A172 (cell line): ENCODE results near the gene LARGE2. TPM values are rescaled to one million over a fixed set of nuclear protein-coding genes. Genes with fewer than 3 reads are reported as not detected.
A peak's percentile ranks its signal among the peaks of the same experiment; 100 is the strongest.

Experiments used
- DNase-seq: peaks from one replicate; pipeline ENCODE4 v3.0.0-alpha.2; 2015; ENCODE audit warnings: low spot score
- total RNA-seq: library from RNA; depleted of rRNA; stranded (reverse); fragments of >200 nt; shearing (Covaris generic); gene quantifications from 2 replicates; pipeline ENCODE4 v1.2.3, GENCODE V29; 2014; rRNA removed

The LARGE2 gene
- total RNA-seq, result not detected in 2 replicates

DNA sequence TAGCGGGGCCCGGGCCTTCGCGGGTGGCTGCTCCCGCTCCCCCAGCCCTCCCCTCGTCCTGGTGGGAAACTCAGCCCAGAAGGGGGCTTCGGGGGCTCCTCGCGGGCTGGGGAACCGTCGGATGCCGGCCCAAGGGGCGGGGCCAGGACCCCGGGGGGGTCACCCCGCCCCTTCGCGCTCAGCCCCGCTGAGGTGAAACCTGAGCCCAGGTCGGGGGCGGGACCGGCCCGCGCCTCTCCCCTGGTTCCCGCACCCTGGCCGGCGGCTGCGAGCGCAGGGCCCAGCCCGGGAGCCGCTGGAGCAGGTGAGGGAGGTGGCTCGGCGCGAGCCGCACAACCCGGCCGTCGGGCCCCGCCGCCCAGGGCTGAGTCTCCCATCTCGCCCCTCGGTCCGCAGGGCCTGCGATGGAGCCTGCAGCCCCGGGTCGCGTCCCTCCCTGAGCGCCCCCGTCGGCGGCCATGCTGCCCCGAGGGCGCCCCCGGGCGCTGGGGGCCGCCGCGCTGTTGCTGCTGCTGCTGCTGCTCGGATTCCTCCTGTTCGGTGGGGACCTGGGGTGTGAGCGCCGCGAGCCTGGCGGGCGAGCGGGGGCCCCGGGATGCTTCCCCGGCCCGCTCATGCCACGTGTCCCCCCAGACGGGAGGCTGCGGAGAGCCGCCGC lies at the start of gene LARGE2:
Gene LARGE2 (plus strand): TSS at position 232 of the 658 bp plus-strand sequence. CDS start 227 bp downstream, at position 459.
- DNase-seq, result no peak

DNA sequence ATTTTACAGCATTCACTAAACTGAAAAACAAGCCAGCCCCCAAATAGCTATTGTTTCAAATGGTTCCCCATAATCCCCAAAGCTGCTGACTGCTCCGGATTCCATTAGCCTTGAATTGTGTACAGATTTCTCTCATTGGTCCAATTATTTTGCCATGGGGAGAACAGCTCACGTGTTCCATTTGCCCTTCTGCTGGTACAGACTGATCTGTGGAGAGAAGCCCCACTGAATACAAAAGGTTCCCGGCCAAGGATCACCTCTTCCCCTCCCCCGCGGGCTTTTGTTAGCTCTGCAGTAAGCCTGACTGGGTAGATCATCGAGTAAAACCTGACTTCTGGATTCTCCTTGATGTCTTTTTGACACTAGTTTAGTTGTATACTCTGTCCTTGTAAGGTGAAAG lies 46.1 kb upstream of the LARGE2 start:
- DNase-seq, result no peak

DNA sequence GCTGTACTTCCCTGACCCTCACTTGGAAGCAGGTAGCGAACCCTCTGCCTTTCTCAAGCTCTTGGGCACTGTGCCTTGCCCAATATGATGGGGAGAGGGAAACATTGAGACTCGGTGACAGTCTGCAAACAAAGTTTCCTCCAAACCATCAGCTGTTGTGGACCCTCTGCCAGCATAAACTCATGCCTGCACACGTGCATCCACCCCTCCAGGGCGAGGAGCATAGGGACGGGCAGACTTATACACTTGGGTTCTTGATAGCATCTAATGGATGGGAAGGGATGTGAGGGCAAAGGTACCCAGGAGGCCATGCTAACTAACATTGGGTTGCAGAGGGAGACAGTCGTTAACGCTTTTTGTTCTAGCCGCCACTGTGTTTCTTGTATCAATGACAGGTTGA lies 45.2 kb upstream of the LARGE2 start:
- DNase-seq, result no peak

DNA sequence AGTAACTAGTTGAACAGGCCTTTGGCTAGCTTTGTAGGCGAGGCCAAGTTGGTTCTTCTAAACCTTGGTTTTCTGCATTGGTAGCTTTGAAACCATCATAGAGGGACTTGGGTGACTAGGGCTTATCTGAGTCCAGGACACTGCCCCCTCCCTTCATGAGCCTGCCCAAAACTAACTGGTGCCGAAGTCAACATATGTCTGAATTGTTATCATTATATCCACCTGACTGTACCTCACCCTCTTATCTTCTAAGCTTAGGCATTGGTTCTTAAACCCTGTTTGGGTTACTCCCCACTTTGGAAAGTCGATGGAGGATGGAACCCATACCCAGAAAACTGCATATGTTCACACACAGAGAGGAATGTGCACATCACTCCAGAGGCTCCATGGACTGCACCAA lies 44.6 kb upstream of the LARGE2 start:
- no peak for DNase-seq

DNA sequence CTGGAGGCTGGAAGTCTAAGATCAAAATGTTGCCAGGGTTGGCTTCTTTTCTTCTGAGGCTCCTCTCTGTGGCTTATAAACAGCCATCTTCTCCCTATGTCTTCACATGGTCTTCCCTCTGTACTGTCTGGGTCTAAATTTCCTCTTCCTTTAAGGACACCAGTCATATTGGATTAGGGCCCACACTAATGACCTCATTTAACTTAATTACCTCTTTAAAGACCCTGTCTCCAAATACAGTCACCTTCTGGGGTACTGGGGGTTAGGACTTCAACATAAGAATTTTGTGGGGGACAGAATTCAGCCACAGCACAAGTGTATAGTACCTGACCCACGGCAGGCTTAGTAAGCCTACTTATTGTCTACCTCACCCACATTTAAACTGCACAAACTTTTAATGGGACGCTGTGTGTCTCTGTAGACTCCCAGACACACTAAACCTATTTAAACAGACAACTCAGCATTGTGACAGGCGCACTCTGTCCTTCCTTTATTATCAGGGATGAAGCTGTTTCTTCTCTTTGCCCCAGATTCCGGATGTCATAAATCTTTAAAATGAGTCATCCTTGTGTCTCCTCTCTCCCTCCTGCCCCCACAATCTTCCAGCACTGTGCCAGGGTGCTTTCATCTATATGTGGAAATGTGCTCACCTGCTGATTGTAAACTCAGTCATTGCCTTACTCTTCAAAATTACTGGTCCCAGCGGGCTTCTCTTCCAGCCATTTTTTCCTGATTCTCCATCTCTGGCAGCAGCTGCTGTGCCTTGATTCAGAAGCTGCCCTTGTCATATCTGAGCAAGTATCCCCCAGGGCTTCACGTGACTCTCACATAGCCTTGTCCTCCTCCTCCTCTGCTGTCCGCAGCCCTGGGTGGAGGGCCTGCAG lies 42.4 kb upstream of the LARGE2 start:
- peak; percentile 96 for DNase-seq

DNA sequence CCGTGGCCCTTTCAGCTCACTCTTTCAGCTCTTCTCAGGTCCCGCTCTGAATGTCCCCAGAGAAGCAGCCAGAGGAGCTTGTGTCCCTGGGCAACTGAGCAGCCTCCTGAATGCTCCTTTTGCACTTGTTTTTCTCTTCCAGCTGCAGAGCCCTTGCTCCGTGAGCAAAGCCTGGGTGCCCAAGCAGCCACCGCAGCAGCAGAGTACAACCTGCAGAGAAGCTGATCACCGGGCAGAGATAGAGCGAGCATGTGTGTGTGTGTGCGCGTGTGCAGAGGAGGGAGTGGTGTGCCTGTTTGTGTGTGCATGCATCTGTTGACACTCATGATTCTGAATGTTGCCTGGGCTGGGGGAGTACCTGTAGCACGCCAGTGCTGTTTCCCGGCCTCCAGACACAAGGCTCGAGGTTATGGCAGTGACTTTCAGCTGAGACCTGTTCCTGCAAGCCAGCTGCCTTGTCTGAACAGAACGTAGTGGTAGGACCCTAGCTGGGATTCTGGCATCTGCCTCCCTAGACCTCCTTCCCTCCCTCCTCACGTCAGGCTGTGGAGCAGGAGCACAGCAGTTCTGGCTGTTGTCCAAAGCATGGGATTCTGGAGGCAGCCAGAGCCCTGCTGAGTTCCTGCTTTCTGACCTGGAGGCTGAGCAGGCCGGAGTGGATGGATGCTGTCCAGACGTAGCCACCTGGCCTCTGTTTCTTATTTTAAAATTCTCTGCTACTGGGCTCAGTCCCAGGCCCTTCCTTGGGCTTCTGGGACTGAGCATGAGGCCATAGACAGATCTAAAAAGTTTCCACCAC lies 41.5 kb upstream of the LARGE2 start:
- no peak for DNase-seq

DNA sequence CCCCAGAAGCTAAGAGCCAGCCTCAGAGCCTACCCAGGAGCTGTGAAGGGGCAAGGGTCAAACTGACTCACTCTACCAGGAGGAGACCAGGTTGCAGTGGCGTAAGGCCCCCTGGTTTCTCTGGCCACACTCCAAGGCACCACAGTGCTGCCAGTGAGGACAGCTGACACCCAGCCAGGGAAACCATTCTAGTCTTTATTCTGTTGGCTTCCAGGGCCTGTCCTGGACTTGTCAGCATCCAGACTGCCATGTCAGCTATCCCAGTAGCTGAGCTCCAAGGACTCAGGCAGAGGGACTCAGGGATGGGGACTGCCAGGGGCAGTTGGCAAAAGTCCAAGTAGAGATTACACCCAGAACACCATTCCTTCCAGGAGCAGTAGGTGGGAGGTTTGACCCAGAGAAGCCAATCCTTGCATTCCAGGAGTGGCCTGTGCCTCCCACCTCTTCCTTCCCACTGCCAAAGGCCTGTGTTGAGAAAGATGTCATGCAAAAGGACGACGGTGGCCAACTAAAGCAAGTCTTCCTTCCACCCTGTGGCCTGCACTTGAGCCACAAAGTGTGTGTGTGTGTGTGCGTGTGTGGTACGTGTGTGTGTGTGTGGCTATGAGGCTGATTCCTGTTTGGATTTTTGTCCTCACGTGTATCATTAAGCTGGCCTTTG lies 40.6 kb upstream of the LARGE2 start:
- DNase-seq, result no peak

DNA sequence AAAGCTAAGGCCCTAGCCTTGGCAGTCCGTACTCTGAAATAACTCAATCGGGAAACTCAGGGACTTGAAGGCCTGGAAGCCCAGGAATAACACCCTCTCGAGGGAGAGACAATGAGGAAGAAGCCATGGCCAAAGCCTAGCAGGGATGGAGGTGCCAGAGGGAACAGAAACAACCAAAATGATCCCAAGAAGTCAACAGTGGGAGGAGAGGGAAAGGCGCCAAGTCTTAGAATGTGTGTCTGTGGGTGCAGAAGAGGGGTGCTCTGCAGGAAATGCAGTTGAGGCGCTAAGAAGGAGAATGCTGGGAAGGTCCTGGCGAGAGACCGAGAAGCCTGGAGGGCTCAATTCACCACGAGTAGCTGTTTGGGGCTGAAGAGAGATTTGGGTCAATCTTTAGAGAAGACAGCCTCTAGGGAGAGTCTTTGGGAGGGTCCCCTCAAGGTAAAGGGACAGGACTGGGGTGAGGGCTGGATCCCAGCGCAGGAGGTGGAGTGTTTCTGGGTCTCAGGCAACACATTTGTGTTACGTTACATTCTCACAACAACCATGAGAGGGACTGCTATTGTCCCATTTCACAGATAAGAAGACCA lies 37.8 kb upstream of the LARGE2 start:
- no peak for DNase-seq

DNA sequence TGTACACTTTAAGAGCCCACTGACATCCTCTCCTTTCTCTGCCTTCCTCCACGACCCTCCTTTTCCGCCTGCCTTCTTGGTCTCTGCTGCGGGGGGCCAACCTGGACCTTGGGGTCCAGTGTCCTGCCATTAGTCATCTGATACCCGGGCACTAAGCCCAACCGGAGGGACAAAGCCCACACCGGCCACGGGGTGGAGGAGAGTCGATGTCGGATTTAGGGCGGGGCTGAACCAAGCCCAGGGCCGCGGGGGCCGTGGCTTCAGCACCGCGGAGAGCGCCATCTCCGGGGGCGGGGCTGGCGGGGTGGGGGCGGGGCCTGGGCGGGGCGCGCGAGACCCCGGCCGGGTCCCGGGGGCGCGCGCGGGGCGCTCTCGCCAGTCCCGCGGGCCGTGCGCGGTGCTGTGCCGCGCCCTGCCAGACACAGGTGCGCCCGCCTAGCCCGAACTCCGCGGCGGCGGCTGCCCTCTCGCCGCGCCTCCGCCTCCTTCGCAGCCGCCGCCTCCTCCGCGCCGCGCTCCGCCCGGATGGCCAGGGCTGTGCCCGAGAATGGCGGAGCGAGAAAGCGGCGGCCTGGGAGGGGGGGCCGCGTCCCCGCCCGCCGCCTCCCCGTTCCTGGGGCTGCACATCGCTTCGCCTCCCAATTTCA lies 37.1 kb upstream of the LARGE2 start, which contains the start of gene MAPK8IP1:
Gene MAPK8IP1 (plus strand): TSS at position 378 of the 647 bp plus-strand sequence. CDS start 170 bp downstream, at position 548.
- no peak for DNase-seq

DNA sequence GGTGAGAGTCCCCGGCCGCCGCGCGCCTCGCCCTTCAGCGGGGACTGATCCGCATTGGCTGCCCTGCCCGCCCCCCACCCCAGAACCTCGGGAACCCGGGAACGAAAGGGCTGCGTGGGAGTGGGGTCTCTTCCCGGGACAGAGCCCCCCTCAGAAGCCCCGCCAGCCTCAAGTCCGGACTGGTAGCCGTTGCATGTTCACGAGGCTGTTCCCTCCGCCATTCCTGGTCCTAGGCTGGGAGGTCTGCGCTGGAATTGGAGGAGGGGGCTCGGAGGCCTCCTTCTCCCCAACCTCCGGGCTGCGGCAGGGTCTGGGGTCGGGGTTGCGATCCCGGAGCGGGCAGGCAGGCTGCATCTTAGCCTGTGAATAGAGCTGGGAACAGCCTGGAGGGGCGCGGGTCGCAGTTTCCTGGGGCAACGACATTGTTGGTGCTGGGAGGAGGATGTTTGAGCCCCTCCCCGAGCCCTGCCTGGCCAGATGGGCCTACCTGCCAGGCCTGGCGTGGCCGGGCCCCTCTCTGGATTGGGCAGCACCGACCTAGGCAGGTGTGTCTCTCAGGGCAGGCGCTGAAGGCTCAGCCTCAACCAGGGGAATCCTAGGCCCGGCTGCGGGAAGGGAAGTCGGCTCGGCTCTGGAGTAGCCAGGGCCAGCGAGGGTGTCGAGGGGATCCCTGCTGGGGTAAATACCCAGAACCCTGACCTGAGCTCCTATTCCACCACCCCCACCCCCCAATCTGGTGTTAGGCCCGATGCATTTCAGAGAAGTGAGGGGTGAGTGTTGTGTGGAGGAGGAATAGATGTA lies 36.3 kb upstream of the LARGE2 start:
- no peak for DNase-seq

DNA sequence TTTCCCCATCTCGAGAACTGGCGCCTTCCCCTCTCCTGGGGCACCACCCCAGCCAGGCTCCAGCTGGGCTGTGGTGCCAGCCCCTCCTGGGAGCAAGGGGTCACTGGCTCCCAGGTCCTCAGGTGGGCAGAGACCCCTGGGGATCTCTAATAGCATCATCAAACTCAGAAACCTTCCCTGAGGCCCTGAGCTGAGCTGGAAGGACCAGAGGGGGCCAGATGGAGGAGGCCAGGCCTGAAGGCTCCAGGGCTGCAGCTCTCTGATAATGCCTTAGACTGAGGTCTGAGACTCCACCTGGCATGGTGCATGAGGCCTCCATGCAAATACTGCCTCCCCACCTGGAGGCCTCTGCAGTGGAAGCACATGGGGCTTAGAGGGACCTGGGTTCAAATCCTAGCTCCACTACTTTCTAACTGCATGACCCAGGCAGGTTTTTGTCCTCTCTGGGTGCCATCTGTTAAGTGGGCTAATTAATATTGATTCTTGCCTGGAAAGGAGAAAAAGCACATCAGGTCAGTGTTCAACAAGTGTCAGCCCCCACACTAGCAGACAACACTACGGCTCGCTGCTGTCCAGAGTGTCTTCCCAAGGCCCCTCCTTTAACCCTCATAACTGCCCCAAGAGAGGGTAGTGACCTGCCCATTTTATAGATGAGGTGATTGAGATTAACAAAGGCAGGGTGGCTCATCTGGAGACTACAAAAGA lies 35.5 kb upstream of the LARGE2 start:
- no peak for DNase-seq

DNA sequence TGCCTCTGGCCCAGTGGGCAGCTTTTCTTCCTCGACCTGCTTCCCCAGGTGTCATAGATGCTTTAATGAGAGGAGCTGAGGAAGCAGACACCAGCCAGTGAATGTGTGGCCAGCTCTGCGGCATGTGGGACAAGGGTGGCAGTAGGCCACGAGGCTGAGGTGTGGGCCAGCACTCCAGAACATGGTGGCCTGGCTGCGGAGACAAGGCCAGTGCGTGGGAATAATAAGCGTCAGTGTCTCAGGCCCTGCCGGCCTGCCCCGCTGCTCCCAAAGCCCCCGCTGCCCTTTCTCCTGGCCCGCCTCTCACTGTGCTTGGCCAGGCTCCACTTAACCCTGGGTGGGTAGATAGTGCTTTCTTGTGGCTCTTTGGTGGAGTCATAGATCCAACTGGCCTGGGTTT lies 34.9 kb upstream of the LARGE2 start:
- no peak for DNase-seq

DNA sequence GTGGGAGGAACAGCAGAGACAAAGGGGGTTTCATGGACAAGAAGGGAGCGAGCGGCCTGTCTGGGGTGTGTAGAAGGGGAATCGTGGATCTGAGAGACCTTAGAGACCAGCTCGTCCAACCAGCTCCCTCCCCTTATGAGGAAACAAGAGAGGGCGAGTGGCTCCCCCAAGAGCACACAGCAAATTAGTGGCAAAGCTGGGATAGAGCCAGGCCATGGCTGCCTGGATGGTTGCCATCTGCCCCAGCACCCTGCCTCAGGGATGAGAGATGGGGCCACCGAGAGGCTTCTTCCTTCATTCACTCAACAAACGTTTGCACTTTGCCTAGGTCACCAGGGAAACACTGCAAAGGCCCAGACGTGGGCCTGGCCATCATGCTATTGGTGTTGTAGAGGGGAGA lies 32.9 kb upstream of the LARGE2 start:
- DNase-seq, result no peak

DNA sequence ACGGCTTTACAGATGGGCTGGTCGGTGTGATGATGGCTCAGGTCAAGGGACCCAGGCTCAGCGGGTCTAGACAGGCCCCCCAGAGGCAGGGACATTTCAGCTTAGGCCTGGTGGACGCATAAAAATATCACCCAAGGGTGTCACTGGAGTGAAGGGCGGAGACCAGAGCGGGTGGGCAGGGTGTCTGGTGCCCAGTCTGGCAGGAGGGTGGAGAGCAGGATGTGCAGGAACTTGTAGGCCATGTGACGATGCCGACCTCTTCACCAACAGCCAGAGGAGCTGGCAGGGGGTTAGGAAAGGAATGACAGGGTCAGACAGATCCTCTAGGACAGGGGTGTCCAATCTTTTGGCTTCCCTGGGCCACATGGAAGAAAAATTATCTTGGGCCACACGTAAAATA lies 32.5 kb upstream of the LARGE2 start:
- no peak for DNase-seq

DNA sequence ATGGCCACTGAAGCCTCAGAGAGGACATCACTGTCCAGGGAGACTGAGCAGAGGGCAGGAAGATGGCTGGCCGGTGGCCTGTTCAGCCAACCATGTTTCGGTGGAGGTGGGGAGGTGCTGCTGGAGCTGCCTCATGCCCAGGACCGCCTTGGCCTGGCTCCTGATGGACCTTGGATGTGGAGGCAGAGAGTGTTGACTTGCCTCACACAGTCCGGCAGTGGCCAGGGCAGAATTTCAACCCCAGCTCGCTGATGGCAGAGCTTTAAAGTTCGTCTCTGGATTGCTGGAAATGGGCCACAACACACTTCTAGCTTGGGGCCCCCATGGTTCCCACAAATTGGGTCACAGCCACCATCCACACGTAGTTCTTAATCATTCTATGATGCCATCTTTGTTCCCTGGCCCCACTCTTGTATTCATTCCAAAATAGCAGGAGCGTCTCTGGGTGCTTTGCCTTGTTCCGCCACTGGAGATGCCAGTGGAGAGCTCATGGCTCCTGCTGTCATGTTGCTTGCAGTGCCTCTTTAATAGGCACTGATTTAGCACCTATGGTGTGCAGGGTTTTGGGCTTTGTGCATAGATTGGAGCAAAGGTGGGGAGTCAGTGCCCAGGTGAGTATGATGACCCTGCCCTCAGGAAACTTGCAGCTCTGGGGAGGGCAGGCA lies 31.4 kb upstream of the LARGE2 start:
- DNase-seq, result no peak

DNA sequence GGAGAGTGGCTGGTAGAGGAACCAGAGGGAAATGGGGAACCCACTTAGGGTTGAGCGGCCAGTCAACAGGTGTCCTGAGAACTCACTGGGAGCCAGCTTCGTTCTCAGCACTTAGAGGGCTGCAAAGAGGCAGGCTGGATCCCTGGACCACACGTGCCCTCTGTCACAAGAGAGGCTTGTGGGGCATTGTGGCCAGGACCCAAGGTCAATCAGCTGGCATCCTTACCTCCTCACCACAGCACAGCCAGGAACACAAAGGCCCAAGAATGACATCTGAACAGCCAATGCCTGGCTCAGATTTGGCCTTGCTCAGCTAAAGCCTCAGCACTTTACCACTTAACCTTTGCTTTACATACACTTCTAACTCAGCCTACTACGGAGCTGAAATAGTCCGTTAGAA lies 29.6 kb upstream of the LARGE2 start:
- no peak for DNase-seq

DNA sequence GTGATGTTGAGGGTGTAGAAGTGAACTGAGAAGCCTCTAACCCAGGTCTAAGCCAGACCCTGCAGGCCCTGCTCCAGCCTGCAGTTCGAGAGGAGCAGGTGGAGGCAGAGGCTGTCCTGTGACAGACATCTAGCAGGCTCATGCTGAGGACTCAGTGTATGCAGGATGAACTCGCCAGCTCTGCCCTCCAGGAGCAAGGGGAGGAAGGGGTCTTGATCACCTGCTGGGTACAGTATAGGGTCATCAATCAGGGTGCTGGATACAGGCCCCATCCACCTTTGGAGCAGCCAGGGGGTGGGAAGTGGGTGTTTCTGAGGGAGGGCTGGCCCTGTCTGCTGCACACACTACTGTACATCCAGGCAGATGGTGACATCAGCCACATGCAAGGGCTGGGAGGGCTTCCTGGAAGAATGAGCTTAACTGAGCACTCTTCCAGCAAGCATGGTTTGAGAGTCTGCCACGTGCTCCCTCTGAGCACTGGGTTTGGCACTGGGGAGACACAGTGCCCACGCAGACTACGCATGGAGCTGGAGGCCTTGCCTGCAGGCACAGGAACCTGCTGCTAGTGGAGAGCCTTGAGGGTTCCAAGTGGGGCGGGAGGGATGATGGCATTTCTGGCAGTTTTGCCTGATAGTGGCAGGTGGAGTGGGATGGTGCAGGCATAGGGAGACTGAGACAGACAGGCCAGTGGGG lies 27.8 kb upstream of the LARGE2 start:
- no peak for DNase-seq
